ENCODE results near the gene VPS8. TPM values are rescaled to one million over a fixed set of nuclear protein-coding genes. Genes with fewer than 3 reads are reported as not detected.

The VPS8 gene
- total RNA-seq, 1 experiment from 2014 or later = 33.8 TPM

- TF ChIP-seq CTCF (IDR thresholded peaks at IDR 0.05; ENCODE audit: unreplicated experiment) = no peak
- peaks cover 7% of the 10 kb centered on the region for H3K4me1 Mint-ChIP-seq (ENCODE audit: insufficient read depth, unreplicated experiment)
- BruUV-seq (replicated peaks) = no TSS peak
- ChIA-PET CTCF (interaction anchor here (0.6 kb wide), 1 partner anchor 21 kb away, joined by 3 read pairs; no protein-coding TSS in a partner anchor), POLR2A (interaction anchor here (0.6 kb wide), 1 partner anchor 11 kb away, joined by 3 read pairs; no protein-coding TSS in a partner anchor)
- H3K27ac Mint-ChIP-seq (ENCODE audit: low read depth, unreplicated experiment) = no peak overlapping the region
- H3K4me3 Mint-ChIP-seq (ENCODE audit: unreplicated experiment) = no peak overlapping the region
- H3K27me3 Mint-ChIP-seq (ENCODE audit: insufficient read depth, unreplicated experiment) = no peaks in the 10 kb centered on the region
- intact Hi-C loops (cut with micrococcal nuclease) = no loop called here
- no peaks in the 10 kb centered on the region for H3K9me3 Mint-ChIP-seq (ENCODE audit: unreplicated experiment)
- DNase-seq (ENCODE audit: unreplicated experiment) = no peak
- H3K36me3 Mint-ChIP-seq (ENCODE audit: insufficient read depth, unreplicated experiment) = peaks cover 9% of the 10 kb centered on the region
Measured at GRCh38 chr3:184845819-184846218, 33.9 kb downstream of the VPS8 start.

- no TSS peak for BruUV-seq (replicated peaks)
- peaks cover 15% of the 10 kb centered on the region for H3K36me3 Mint-ChIP-seq (ENCODE audit: insufficient read depth, unreplicated experiment)
- no peak for TF ChIP-seq CTCF (IDR thresholded peaks at IDR 0.05; ENCODE audit: unreplicated experiment)
- CTCF ChIA-PET = no interaction called here
- POLR2A ChIA-PET = no interaction called here
- no peak overlapping the region for H3K4me3 Mint-ChIP-seq (ENCODE audit: unreplicated experiment)
- no peak overlapping the region for H3K27ac Mint-ChIP-seq (ENCODE audit: low read depth, unreplicated experiment)
- H3K4me1 Mint-ChIP-seq (ENCODE audit: insufficient read depth, unreplicated experiment) = peaks cover 7% of the 10 kb centered on the region
- no peaks in the 10 kb centered on the region for H3K9me3 Mint-ChIP-seq (ENCODE audit: unreplicated experiment)
- H3K27me3 Mint-ChIP-seq (ENCODE audit: insufficient read depth, unreplicated experiment) = no peaks in the 10 kb centered on the region
- DNase-seq (ENCODE audit: unreplicated experiment) = no peak
- intact Hi-C loops (cut with micrococcal nuclease) = no loop called here
Measured at GRCh38 chr3:184846496-184846895, 34.5 kb downstream of the VPS8 start.

- Mint-ChIP-seq H3K27ac (ENCODE audit: low read depth, unreplicated experiment) (no peak overlapping the region), H3K9me3 (ENCODE audit: unreplicated experiment) (no peaks in the 10 kb centered on the region), H3K4me3 (ENCODE audit: unreplicated experiment) (no peak overlapping the region), H3K36me3 (ENCODE audit: insufficient read depth, unreplicated experiment) (peaks cover 22% of the 10 kb centered on the region), H3K4me1 (ENCODE audit: insufficient read depth, unreplicated experiment) (peaks cover under 1% of the 10 kb centered on the region), H3K27me3 (ENCODE audit: insufficient read depth, unreplicated experiment) (no peaks in the 10 kb centered on the region)
- no TSS peak for BruUV-seq (replicated peaks)
- POLR2A ChIA-PET = no interaction called here
- CTCF ChIA-PET = no interaction called here
- TF ChIP-seq CTCF (IDR thresholded peaks at IDR 0.05; ENCODE audit: unreplicated experiment) = no peak
- intact Hi-C loops (cut with micrococcal nuclease) = no loop called here
- no peak for DNase-seq (ENCODE audit: unreplicated experiment)
Measured at GRCh38 chr3:184848934-184849333, 37.0 kb downstream of the VPS8 start.

- intact Hi-C loops (cut with micrococcal nuclease) = no loop called here
- no peak for DNase-seq (ENCODE audit: unreplicated experiment)
- ChIA-PET POLR2A (interaction anchor here (0.7 kb wide), 2 partner anchors 322 to 1147 kb away, joined by 3 read pairs; no protein-coding TSS in a partner anchor), CTCF (interaction anchor here (0.6 to 0.7 kb wide), 2 partner anchors 10 to 184 kb away, joined by 3 to 4 read pairs; no protein-coding TSS in a partner anchor)
- no peaks in the 10 kb centered on the region for H3K9me3 Mint-ChIP-seq (ENCODE audit: unreplicated experiment)
- H3K4me1 Mint-ChIP-seq (ENCODE audit: insufficient read depth, unreplicated experiment) = no peaks in the 10 kb centered on the region
- TF ChIP-seq CTCF (IDR thresholded peaks at IDR 0.05; ENCODE audit: unreplicated experiment) = no peak
- no peak overlapping the region for H3K27ac Mint-ChIP-seq (ENCODE audit: low read depth, unreplicated experiment)
- BruUV-seq (replicated peaks) = no TSS peak
- no peak overlapping the region for H3K4me3 Mint-ChIP-seq (ENCODE audit: unreplicated experiment)
- peaks cover 22% of the 10 kb centered on the region for H3K36me3 Mint-ChIP-seq (ENCODE audit: insufficient read depth, unreplicated experiment)
- no peaks in the 10 kb centered on the region for H3K27me3 Mint-ChIP-seq (ENCODE audit: insufficient read depth, unreplicated experiment)
Measured at GRCh38 chr3:184850201-184850600, 38.2 kb downstream of the VPS8 start.
